Stimulated activated CD4-positive, alpha-beta T cell treated with anti-CD3 and anti-CD28 coated beads, Interleukin-1b, Interleukin-23, amount 100 ng/mL, for 1 hour (primary cell): ENCODE results near the gene FAM168B.

Experiments
- DNase-seq, 2 donors: peaks; one replicate each; pipeline ENCODE4 v3.0.0-alpha.2; 2020; ENCODE audit warnings: low read depth in 2 of 2

FAM168B gene

DNA sequence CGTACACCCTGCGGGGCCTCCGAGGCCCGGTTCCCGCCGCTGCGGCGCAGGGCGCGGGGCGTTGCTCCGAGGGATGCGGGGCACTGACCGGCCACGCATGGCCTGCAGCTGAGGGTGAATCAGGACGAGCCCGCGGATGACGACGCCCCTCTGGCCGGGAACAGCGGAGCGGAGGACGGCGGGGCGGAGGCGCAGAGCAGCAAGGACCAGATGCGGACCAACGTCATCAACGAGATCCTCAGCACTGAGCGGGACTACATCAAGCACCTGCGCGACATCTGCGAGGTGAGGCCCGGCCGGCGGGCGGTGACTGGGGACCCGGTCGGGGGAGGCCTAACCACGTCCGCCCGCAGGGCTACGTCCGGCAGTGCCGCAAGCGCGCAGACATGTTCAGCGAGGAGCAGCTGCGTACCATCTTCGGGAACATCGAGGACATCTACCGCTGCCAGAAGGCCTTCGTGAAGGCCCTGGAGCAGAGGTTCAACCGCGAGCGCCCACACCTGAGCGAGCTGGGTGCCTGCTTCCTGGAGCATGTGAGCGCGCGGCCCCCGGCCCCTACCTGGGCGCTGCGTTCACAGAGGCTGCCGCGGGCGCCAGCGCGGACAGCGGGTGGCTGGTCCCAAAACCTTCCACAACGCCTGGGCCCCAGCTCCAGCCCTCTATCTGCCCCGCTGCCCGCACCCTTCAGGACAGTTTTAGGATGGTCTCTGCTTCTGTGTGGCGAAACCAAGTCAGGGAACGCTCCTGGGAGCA, 53.2 kb downstream of the FAM168B start:
- no peak for DNase-seq

DNA sequence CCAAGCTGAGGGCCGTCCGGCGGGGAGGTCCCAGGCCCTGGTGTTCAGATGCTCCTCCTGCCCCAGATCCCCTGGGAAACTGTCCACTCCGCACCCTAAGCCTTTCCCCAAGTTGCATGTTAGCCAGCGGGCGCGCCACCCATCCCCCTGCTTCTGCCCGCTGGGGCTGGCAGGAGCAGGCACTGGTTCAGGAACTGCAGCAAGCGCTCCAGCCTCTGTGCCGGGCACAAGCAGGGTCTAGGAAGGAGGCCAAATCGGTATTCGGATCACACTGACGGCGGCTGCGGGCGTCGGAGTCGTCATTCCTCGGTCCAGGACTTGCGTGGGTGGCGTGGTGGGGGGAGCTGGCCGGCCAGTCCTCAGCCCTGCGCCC, 53.7 kb downstream of the FAM168B start:
- DNase-seq: no peak

DNA sequence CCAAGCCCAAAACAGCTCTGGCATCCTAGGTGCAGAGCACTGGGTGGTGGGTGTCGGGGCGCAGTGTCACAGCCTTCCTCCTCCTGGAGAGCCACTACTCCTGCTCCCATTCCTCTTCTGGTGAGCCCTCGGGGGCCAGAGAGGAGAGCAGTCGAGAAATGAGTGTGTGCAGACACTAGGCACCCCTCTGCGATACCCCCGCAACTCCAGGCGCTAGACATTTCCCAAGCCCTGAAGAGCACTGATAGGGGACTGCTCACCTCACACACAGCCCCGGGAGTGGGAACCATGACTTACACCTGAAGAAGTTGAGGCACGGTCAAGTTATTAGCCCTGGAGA, 54.2 kb downstream of the FAM168B start:
- DNase-seq: no peak

DNA sequence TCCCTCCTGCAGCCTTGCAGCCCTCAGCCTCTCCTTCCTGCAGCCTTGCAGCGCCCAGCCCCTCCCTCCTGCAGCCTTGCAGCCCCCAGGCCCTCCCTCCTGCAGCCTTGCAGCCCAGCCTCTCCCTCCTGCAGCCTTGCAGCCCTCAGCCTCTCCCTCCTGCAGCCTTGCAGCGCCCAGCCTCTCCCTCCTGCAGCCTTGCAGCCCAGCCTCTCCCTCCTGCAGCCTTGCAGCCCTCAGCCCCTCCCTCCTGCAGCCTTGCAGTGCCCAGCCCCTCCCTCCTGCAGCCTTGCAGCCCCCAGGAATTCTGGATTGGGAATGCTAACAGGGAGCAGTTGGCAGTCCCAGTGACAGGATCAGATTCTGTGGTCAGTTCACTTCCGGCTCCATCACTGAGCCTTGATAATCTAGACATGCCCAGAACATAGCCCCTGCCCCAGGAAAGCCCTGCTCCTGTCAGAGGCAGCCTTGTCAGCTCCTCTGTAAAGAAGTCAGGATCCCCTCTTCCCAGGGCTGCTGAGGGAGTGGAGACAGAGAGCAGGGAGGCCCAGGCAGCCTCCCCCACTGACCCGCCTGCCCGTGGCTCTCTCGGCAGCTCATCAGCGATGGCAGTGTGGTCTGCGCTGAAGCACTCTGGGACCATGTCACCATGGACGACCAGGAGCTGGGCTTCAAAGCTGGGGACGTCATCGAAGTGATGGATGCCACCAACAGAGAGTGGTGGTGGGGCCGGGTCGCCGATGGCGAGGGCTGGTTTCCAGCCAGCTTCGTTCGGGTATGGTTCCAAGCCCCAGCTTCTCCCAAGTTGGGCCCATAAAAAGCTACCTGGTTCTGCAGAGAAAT, 54.8 kb downstream of the FAM168B start:
- DNase-seq: no peak

DNA sequence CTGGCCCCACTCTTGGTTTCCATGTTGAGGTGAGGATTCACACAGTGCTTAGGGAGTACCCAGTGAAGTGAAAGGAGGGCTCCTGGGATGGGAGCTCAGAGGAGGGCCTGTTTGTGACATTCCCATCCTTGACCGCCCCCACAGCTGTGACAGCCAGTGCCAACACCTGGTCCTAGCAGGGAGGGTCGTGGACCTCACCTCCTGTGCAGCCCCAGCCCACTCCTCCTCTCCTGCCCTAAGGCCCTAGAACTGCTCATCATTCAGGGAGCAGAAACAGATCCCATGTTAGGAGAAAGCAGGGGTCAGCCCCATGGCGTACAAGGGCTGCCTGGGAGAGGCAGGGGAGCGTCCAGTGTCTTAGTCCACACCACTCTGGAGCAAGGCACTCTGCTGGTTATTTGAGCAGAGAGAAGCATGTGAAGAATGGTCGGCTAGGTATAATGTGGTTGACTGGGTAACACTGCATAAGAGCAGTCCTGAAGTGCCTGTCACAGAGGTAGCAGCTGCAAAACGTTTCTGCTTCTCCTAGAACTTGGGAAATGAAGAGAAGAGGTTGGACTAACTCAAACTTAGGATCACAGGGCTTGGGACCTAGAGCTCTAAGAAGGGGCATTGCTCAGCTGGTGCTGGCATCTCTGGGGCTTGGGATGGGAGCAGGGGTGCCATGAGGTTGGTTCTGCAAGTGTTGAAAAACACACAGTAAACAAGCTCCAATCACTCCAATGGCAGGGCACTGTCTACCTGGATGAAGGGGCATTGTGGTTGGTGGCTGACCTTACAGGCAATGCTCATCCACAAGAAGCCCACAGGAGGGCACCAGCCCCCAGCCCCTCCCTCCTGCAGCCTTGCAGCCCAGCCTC, 55.6 kb downstream of the FAM168B start:
- no peak for DNase-seq

DNA sequence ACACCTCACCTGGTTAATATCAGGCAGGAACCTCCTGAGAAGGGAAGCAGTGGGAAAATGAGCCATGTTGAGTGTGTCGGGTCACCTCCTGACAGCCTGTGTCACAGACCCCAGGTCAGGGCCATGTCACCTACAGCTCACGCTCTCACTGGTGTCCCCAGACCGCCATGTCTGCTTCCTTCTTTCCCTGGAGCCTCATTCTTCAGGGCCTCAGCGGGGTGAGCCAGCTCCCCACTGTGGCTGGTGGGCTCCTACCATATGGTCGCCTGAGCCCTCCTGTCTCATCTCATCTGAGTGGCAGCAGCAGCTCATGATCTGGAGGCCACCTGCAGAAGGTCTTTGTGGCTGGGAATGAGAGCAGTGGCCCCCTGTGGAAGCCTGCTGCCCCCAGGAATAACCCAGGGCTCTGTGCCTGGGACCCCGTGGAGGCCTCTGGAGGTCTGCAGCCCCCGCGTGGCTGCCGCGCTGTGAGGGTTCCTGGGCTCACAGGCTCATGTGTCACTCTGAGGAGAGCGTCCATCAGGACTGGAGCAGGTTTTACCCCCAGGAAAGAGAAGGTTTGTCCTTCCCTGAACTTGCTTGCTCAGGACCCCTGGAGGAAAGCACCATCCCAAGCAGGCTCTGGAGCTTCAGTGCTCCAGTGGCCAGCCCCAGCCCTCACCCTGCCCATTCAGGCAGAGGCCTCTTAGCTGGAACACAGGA, 56.4 kb downstream of the FAM168B start:
- DNase-seq: no peak

DNA sequence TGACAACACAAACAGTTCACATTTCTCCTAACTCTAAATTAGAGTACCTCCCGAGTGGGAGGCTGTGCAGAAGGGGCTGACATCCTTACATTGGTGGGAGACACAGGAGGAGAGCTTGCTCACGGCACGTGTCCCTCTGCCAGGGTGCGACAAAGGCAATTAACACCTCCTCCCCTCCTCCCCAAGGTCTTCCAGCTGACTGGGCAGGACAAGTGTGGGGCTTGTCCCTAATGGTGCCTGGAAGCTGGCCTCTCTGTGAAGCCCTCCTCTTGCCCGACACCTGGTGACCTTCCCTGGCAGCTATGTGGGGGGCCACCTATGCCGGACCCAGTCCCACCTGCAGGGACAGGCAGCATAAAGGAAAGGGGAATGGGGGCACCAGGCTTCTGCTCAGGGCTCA, 57.0 kb downstream of the FAM168B start:
- no peak for DNase-seq

DNA sequence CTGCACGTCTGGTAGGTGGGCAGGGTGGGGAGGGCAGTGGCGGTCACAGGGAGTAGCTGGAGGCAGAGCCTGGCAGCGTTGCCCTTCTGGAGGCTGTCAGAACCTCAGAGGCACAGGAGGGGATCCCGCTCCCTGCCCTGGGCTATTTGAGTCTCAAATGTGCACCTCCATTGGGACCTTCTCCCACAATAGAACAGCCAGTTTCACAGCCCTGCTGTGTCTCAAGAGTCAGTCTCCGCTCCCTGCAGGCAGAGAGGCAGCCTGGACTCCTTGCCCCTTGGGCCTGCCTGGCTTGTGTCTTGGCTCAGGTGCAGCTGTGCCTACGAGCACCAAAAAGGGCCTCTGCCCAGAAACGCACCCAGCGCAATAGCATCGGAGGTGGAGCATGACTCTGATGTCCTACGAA, 57.4 kb downstream of the FAM168B start:
- no peak for DNase-seq

DNA sequence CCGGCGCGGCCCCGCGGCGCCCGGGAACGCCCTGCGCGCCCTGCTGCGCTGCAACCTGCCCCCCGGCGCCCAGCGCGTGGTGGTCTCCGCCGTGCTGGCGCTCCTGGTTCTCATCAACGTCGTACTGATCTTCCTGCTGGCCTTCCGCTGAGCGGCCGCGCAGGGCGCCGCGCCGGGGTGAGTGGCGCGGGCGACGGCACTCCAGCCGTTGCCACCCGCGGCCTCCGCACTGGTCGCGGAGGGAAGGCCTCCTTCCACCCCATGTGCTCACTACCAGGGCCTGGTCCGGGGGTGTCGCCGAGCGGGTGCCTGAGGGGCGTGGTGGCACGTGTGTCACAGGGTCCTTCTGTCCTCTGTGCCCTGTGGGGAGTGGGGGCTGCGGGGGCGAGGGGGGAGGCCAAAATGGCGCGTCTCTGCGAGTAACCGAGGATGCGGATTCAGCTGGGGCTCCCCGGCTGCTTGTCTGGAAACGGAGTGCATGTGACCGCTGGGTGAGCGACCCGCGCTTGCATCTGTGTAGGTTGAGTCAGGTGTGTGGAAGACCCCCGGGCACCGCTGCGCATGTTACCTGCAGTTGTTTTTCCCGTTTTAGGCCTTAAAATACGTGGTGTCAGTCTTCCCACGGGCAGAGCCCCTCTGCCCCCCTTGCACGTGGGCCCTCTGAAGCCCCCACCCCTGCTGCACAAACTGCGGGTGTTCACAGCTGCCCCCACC, 58.0 kb downstream of the FAM168B start:
- no peak for DNase-seq

DNA sequence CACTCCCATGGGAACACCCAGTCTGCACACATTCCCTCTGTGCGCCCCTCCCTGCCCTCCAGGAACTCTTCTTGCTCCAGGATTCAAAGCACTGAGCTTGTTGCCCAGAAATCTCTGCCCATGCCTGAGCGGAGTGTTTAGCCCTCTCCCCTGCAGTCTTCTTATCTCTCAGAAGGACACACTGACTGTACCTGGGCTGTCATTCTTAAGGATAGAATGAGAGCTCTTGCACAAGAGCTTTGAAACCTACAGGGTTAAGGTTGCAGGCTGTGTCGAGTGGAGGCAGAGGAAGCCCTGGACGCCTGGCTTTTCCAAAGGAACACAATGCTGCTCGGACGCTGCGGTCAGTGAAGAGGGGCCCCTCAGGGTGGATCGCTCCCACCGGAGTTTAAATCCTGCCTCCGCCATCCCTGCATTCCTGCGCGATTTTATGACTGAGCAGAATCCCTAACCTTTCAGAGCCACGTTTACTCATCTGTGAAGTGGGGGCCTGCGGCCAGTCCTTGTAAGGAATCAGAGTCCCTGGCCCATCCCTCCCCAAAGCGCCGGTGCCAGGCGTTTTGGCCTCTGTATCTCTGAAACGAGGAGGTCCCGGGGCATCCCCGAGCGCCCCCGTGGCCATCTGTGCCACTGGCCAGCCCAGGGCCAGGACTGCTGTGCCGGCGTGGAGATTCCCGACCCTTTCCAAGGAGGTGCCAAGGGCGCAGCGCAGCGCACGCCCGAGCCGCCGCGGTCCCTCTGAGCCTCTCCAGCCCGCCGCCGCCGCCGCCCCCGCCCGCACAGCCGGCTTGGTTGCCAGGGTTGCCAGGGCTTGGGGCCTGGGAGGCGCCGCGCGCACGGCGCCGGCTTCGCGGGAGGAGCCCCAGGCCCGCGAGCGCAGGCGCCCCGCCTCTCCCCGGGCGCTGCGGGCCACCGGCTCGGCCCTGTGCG, 58.9 kb downstream of the FAM168B start:
- no peak for DNase-seq

DNA sequence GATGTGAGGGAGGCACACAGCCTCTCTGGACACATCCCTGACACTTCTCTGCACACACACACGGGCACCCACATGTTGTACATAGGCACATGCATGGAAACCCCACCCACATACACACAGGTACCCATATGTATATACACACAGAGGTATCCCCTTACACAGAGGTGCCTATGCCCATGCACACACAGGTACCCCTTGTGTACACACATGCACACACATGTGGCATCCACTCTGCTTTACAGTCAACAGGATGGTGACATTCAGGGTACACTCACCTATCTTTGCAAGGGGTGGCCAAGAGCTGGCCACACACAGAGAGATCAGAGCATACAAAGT, 59.5 kb downstream of the FAM168B start:
- no peak for DNase-seq

DNA sequence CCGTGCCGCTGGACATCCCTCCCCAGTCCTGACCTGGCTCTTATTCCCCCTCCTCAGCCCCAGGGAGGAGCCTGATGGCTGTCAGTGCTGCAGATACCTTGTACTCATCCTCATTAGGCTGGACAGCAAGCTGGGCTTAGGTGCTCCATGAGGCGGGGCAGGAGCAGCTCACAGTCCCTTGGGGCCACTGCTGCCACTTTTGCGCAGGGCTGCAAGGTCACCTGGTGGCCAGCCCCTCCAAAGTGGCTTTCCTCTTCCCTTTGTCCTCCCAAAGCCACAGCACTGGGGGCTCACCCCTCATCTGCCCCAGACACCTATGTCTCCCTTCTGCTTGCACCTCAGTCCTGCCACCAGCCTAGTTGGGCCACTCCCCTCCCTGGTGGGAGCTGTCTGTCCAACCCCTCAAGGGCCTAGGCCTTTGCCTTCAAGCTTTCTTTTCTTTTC, 60.8 kb downstream of the FAM168B start:
- no peak for DNase-seq

DNA sequence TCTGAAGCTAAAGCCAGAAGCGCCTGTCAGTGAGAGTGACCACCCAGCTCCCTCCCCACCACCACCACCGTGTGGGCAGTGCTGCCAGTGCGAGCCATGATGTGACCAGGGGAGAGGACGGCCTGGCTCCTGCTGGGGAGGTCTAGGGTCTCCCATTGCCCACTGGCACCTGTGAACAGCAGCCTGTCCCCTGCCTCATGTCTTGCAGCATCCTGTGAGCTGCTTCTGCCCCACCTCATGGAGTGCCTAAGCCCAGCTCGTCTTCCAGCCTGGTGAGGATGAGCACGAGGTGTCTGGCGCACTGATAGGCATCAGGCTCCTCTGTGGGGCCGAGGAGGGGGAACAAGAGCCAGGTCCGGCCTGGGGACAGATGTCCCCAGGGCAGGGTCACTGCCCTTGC, 61.4 kb downstream of the FAM168B start:
- DNase-seq: no peak

DNA sequence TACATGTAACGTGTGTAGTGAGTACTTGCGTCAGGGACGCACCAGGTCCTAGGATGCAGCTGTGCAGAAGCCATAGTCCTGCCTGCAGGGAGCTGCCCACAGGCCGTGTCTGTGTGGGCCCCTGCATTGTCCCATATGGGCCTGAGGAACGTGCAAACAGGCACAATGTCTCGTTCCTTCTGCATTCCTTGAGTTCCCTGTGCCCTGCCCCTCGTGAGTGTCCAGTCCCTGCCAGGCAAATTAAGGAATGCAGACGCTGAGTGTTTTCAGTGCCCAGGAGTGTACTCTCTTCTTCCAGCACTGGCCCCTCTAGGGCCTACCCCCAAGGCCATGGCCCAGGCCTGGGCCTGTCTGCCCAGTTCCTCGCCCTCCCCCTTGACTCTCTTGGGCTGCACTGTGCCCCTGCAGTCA, 61.8 kb downstream of the FAM168B start:
- DNase-seq: no peak

DNA sequence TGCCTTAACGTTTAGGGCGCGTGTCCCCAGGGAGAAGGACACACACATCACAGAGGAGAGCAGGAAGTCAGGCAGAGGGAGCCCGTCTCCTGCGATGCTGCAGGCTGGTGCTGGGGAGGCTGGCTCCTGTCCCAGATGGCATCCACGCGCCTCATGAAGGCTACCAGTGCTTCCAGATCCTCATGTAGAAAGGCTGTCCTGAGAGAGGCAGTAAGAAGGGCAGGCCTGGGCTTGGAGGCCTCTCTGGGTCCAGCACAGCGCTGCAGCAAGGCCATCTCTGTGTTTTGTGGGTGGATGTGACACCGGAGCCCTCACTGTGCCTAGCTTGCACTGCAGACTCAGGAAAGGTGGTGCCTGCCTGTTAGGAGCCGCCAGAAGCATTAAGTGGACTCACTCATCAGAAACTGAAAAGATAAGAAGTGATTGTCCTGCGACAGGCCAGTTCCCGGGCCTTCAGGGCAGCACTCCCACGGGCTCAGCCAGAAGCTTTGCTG, 62.7 kb downstream of the FAM168B start:
- DNase-seq: no peak

DNA sequence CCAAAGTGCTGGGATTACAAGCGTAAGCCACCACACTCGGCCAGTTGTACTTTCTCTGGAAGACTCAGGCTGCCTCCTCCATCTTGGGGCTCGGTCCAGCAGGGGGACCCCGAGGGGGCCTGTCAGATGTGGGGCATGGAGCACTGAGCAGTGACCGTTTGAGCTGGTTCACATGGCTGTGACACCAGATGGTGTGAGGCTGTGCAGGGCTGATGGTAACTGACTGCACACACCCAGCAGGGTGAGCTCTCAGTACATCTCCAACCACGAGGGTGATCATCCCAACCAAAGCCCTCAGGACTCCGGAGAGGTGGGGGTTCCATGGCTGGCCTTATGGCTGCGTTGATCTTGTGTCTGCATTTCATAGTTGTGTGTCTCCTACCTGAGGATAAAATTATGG, 63.4 kb downstream of the FAM168B start:
- DNase-seq: no peak

DNA sequence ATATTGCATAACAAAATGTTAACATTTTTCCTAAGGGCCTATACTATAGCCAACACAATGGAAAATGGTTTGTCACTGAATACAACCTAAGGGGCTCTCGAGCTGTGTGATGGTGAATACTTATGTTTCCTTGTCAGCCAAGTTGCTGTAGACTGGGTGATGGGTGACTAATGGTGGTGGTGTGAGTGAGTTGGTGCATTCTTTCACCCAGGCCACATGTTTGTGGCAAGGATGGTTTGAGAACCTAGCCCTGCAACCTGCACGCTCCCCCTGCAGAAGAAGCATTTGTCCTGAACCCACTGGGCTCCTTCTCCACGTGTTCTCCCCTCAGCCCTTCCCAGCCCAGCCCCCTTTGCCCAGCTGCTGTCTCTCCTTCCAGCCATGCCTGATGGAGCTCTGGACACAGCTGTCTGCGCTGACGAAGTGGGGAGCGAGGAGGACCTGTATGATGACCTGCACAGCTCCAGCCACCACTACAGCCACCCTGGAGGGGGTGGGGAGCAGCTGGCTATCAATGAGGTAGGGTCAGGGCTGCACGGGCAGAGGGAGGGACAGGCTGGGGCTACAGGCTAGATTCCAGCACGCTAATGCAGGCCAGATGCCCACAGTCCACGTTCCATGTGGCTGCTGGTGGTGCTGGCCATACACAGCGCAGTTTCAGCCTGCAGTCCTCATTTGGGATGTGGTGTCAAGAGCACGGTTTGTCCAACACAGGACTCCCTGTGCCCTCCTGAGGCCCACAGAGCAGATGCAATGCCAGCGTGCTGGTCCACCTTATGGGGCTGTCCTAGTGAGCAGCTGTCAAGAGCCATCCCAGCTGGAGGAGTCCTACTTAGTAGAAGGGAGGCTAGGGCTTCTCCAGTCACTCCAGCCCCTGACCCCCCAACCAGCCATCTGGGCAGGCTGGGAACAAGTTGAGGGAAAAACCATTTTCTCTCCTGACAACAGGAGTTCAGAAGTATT, 65.4 kb downstream of the FAM168B start:
- no peak for DNase-seq

DNA sequence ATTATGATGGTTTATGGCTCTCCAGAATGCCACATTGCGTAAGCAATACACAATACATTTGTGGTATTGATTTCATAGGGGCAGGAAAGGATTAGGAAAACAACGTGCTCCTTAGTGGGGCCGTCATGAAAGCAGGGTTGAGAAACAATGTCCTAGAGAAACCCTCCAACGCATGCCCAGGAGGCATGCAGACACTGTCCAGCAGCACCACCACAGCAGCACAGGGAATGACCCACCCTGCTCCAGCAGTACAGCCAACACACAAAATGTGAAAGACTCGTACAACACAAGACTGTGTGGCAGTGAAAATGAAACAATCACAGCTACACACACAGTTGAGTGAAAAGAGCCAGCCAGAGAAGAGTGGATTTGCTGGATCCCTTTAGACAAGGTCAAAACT, 66.3 kb downstream of the FAM168B start:
- DNase-seq: no peak

DNA sequence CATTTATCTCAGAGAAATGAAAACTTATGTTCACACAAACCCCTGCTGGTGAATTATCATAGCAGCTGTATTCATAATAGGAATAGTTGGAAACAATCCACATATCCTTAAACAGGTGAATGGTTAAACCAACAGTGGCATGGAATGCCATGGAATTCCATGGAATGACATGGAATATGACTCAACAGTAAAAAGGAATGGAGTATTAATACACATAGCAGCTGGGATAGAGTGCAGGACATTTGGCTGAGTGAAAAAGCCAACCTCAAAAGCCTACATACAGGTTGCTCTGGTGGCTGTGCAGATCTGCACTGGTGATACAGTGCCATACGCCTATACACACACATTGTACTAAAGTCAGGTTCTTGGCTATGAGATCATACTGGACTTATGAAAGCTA, 69.5 kb downstream of the FAM168B start:
- DNase-seq: no peak
